ENCODE data around the gene ASXL2.
"Not testable (repeated sequence)": the region's sequence is repeated elsewhere in the genome, so short reads cannot be mapped to it uniquely, and the experiment has no call there.

Gene ASXL2

GRCh38 chr2:25831746-25832449 is 46.4 kb downstream of the ASXL2 start:
- DNase-seq, result no peak

DNA sequence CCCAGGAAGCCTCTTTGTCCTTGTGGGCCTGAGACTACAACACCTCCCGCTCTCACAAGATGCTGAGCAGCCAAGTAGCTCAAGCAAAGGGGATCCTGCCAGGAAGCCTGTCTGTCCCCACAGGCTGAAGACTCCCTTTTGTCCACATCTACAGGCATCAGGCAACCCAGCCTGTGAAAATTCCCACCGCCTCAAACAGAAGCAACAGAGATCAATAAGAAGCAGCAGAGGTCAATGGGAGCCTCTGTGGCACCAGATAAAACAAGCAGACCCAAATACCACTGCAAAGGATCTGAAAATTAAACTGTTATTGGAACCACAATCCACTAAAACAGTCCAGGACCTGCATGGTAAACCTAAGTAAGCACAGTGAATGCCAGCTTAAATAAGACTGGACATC is 48.5 kb downstream of the ASXL2 start:
- DNase-seq, result no peak

GRCh38 chr2:25829377-25829704 is 48.9 kb downstream of the ASXL2 start:
- no peak for DNase-seq

- not testable (repeated sequence) for DNase-seq
These were observed 49.5 kb downstream of the ASXL2 start for GRCh38 chr2:25828532-25829376.

DNA sequence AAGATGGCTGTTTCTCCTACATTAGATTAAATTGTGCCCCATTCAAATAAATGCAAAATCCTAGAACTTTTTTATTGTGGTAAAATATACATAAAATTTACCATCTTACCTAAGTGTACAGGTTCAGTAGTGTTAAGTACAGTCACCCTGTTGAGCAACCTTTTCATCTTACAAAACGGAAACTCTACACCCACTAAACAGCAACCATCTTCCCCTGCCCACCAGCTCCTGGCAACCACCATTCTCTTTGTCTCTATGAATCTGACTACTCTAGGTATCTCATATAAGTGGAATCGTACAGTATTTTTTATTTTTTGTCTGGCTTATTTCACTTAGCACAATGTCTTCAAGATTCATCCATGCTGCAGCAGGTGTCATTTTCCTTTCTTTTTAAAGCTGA is 53.0 kb downstream of the ASXL2 start:
- no peak for DNase-seq

DNA sequence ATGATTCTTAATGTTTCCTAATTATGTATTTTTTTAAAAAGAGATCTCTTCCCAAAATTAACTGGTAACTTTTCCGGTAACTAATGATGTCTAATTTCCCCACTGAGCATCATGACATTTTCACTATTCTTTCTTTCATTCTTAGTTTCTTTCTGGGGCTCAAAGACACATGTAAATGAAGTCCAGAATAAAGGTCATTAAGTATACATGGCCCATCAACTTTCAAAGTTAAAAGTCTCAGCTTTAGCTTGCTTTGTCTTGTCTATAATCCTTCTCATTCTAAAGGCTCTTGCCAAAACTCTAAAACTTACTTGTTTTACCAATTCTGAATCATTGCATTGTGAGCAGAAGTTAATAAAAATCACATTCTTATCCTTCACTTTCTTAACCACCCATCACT is 53.6 kb downstream of the ASXL2 start:
- no peak for DNase-seq

DNA sequence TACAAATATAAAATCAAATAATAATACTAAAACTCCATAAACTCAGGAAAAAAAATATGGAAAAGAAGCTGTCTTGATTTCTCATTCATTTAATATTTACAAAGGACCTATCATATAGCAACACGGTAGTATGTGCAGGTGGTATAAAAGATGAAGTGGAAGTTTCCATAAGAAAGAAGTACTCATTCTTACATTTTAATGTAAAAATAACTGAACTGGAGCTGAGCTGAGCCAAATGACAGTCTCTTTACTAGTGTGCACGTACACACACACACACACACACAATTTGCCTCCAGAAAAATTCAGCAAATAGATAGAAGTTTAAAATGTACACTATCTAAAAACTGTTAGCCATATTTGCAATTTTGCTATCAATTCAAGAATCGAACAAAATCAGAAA is 54.1 kb downstream of the ASXL2 start:
- no peak for DNase-seq

DNA sequence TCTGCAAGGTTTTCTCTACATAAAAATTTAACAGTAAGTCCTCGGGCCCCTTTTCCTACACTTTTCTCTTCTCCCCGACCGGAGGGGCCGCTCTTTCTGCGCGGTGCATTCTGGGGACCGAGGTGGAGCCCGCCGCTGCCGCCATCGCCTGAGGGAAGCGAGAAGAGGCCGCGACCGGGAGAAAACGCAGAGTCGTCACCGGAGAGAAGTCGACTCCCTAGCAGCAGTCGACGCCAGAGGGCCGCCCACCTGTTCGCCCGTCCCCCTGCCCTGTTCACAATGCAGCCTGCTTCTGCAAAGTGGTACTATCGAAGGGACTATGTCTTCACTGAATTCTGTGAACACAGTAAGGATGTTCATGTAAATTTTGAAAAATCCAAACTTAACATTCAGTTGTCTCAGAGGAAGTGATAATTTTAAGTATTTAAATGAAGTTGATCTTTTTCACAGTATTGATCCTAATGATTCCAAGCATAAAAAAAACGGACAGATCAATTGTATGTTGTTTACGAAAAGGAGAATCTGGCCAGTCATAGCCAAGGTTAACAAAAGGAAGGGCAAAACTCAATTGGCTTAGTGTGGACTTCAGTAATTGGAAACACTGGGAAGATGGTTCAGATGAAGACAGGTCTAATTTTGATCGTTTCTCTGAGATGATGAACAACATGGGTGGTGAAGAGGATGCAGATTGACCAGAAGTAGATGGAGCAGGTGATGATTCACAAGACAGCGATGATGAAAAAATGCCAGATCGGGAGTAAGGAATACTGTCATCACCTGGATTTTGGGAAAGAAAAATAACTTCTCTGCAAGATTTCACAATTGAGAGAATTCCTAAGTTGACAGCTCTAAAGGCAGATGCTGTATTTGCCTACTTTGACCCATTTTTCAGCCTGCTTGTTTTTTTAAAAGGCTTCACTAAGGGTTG is 55.8 kb downstream of the ASXL2 start:
- no peak for DNase-seq

- no peak for DNase-seq
These were observed 56.8 kb downstream of the ASXL2 start for GRCh38 chr2:25821225-25822056.

DNA sequence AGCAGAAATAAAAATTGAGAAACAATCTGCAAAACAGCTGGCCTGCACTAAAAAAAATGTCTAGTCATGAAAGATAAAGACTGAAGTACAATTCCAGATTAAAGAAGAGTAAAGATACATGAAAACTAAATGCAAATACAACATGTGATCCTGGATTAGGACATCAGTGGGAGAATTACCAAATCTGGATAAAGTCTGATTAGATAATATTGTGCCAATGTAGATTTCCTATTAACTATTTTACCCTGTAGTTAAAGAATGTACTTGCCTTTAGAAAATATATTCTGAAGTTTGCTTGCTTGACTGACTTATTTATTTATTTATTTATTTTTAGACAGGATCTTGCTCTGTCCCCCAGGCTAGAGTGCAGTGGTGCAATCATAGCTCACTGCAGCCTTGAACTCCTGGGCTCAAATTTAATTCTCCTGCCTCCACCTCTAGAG is 58.7 kb downstream of the ASXL2 start:
- no peak for DNase-seq

GRCh38 chr2:25817630-25818029 is 60.7 kb downstream of the ASXL2 start:
- DNase-seq, result no peak

DNA sequence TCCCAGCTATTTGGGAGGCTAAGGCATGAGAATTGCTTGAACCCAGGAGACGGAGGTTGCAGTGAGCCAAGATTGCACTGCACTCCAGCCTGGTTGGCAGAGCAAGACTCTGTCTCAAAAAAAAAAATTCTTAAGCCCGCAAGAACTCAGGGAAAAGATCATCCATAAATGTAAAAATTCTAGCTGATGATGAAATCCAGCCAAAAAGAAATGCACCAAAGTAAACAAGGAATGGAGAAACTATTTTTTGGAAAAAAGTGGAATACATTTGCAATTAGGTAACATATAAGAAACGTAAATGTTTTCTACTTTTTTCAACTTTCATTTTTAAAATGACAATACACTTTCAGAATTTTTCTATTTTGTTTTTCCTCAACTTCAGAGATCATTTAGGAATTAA is 61.3 kb downstream of the ASXL2 start:
- no peak for DNase-seq

- DNase-seq, result no peak
These were observed 62.0 kb downstream of the ASXL2 start for GRCh38 chr2:25816249-25816648.

- DNase-seq, result no peak
These were observed 63.6 kb downstream of the ASXL2 start for GRCh38 chr2:25814681-25815080.

GRCh38 chr2:25810428-25810827 is 67.9 kb downstream of the ASXL2 start:
- no peak for DNase-seq

DNA sequence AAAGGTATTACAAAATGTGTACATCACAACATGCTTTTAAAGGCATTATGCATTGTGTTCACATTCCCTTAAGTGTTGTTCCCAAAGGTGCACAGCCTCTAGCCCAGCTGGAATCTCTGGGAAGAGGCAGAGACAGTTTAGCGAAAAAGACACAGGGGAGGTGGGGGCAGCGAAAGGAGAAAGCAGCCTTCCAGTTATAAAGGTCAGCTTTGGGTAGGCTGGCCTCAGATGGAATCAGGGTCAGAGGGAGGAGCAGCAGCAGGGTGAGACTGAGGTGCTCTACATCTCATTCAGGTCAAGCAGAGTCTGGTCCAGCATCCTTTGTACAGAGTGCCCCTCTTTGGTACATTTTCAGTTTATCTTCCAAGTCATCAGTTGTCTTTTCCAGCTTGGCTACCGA is 68.6 kb downstream of the ASXL2 start:
- no peak for DNase-seq

GRCh38 chr2:25808006-25808383 is 70.3 kb downstream of the ASXL2 start:
- no peak for DNase-seq

DNA sequence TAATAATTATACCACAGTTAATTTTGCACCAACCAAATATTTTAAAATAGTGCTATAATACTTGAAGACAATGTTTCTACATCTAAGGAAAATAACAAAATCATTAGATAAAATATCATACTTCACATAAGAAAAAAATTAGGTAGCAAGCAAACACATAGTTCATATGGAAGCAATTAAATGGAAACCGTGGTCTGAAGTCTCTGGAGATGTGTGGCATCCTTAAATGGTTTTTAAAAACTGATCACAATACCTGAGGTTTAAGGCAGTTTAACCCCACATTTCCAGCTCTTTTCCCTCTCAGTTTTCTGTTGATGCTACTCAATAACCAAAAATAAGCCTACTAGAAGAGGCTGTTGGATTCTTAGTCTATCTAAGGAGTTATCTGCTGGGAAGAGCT is 71.3 kb downstream of the ASXL2 start:
- DNase-seq, result no peak

GRCh38 chr2:25805987-25806386 is 72.3 kb downstream of the ASXL2 start:
- DNase-seq, result no peak

DNA sequence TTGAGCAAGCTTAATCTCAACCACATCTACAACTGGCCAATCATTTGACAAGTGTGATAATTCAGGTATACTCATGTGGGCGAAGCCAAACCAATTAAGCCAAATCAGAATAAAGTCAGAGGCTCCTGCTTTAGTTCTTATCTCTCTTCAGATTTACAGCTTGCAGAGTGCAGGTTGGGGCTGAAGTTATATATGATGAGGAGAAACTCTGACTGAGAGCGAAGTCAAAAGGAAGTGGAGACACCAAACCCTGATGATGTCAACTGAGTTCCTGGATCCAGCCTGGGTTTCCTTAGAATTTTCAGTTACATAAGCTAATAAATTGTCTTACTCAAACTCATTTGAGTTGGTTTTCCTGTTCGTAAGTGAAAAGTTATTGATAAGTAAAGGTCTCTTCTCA is 73.9 kb downstream of the ASXL2 start:
- DNase-seq, result no peak

- DNase-seq, result no peak
These were observed 79.0 kb downstream of the ASXL2 start for GRCh38 chr2:25799301-25799700.

Measured in SHP77 treated with DMSO at 0.1 percent for 48 hours (cell line).